Measurements from ENCODE around the gene ARVCF.

The ARVCF gene

GRCh38 chr22:20016734-20017621 lies at the start of gene ARVCF:
Gene ARVCF, minus strand, starts transcription at chr22:20016823. Its CDS starts 26,029 bp downstream, at chr22:19990794.
- DNase-seq = peak; percentile 84 to 86 (median 86)

GRCh38 chr22:20065896-20066616 lies 49.4 kb upstream of the ARVCF start:
- no peak for DNase-seq

GRCh38 chr22:20064545-20065262 lies 48.1 kb upstream of the ARVCF start:
- DNase-seq = no peak

- no peak for DNase-seq
Measured at GRCh38 chr22:20064140-20064480, 47.5 kb upstream of the ARVCF start.

DNA sequence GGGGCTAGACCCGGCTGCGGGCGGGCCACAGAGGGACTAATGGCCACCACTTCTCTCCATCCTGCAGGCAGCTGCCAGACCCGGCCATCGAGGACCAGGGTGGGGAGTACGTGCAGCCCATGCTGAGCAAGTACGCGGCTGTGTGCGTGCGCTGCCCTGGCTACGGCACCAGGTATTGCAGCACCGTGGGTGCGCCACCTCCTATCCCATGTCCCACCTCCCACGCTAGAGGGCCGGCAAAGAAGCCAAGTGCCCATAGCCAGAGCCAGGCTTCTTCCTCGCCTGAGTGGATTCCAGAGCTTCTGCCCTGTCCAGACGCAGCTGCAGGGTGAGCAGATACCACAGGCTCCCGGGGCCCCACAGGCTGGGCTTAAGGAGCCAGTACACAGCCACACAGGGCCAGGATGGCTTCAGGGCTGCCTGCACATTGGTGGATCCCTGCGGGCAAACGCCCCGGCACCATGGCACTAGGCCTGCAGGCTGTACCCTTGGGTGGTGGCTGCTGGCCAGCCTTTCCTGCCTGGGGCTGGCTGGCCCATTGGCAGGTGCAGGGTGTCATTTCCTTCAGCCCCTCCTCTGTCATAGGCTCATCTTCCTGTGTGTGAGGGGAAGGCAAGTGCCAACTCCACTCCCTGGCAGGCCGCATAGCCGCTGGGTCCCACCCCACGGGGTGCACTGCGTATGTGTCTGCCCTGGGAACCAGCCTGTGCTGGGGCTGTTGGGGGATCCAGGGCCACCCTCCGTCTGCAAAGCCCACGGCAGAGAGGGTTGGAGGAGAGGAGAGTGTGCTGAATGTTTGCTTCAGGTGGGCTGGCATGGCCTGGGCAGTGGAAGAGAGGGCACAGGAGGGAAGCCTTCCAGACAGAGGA lies 46.9 kb upstream of the ARVCF start:
- DNase-seq = no peak

- DNase-seq = no peak
Measured at GRCh38 chr22:20062766-20063083, 46.1 kb upstream of the ARVCF start.

GRCh38 chr22:20062043-20062765 lies 45.6 kb upstream of the ARVCF start:
- DNase-seq = no peak

GRCh38 chr22:20061481-20061861 lies 44.8 kb upstream of the ARVCF start:
- no peak for DNase-seq

DNA sequence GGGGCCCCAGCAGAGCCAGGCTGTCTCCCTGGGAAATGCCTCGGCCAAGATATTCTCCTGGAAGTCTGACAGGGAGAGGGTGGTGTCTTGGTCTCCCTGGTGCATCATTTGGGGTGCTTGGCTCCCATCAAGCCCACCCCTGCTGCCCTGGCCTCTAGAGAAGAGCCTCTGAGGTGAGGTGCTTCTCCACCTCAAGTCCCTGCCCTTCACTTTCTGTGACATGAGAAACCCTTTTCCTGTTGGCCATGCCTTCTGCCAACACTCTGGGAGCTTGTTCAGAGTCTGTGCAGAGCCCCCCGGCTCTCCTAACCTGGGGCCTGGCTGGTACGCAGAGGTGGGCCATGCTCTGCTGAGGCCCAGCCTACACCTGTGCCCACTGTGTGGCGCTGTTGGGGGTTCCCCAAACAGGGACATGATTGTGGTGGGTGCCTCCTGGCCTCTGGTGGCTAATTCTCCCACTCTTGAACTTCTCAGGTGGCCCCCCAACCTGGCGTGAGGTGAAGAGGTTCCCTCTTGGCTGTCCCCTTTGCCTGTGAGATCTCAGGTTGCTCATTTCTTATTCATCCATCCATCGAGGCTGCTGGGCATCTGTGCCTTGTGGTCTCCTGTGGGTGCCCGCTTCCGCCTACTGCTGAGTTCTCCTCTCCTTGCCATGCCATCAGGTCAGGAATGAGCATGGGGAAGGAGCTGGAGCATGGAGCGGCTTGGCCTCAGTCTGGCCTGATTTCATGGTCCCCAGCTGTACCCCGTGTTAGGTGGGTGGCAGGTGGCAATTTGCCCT lies 44.3 kb upstream of the ARVCF start:
- no peak for DNase-seq

GRCh38 chr22:20058989-20059770 lies 42.6 kb upstream of the ARVCF start:
- no peak for DNase-seq

DNA sequence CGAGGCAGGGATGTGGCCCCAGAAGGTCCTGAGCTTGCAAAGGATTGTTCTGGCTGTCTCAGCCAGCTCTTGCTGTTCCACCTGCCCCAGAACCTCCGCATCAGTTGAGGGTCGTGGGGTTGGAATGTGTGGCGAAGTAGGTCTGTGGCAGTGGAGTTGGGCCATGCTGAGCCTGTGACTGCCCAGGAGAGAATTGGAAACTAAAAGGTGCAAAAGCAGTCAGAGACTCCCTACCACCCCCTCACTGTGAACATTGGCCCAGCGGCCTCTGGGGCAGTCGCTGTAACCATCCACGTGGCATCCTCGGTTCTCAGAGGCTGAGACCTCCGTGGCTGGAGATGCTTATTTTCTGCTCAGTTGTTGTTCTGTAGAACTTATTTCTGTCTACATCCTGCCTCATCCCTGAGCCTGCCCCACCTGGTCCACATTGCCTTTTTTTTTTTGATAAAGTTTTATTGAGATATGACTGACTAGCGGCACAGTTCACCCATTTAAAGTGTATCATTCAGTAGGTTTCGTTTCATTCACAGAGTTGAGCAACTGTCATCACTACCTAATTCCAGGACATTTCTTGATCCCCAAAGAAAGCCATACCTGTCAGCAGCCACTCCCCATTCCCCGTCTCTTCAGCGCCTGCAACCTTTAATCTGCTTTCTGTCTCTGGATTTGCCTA lies 41.1 kb upstream of the ARVCF start:
- no peak for DNase-seq

GRCh38 chr22:20056696-20057386 lies 40.2 kb upstream of the ARVCF start:
- DNase-seq = no peak

DNA sequence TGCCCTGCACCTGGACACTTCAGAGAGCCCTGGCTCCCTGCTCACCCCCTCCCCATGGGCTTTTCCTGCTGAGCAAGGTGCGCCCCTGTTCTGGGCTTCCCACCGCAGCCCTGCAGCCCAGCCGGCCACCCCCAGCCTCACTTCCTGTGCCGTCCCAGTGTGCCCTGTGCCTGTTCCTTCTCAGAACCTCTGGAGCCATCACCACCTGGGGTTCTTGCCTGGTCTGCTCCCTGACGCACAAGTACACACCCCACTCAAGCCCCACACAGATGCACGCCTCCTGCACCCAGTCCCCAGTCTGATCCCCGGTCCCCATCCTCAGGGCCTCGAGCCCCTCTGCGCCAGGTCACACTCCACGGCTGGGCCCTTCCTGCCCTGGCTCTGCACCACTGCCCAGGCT lies 39.5 kb upstream of the ARVCF start:
- no peak for DNase-seq

DNA sequence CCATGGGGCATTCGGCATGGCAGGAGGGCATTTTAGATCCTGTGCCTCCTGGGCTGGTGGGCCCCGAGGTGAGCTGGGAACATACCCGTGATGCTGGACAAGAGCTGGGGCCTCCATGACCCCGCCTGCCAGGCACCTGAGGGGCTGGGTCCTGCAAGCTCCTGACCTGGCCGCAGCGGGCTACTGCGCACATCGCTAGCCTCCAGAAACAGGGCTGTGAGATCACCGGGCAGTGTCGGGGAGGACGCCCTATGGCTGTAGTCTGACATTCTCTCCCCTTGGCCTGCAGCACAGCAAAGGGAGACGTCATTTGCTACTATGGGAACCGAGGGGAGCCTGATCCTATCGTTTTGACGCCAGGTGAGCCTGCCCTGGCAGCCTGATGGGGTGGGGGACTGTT lies 39.0 kb upstream of the ARVCF start:
- no peak for DNase-seq

DNA sequence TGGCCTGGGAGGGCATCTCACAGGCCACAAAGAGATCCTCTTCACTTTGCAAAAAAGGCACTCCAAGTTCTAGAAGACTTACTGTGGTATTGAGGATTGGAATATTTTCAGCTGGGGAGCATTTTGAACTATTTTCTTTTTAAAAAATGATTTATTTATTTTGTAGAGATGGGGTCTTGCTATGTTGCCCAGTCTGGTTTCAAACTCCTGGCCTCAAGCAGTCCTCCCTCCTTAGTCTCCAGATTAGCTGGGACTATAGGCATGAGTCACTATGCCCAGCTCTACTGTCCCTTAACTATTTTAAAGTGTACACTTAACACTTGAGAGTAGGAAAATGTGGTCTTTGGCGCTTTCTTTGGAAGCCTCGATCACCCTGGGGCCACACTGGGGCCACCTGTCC lies 38.5 kb upstream of the ARVCF start:
- no peak for DNase-seq

GRCh38 chr22:20054485-20054884 lies 37.9 kb upstream of the ARVCF start:
- no peak for DNase-seq

DNA sequence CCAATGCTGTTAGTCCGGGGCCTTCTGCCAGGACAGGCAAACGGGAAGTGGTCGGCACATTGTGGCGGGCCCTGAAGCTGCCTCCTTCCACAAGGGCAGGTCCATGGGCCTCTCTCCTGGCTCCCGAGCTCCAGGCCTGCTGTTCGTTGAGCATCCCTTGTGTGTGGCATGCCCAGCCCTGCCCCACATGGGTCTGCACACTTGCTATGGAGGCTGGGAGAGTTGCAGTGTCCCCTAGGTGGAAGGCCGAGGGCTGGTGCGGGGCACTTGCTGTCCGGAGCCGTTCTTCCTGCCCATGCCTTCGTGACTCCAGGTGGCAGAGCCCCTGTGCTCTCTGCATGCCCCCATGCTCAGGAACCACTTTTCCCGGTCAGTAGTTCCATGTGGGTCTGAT lies 37.4 kb upstream of the ARVCF start:
- no peak for DNase-seq

GRCh38 chr22:20053407-20054033 lies 36.9 kb upstream of the ARVCF start:
- no peak for DNase-seq

Measured in NCI-H1417 (cell line).